Measurements from ENCODE around the gene UNK. TPM values are rescaled to one million over a fixed set of nuclear protein-coding genes. Genes with fewer than 3 reads are reported as not detected.

UNK gene
- total and polyA plus RNA-seq, 9 of the 15 experiments (the other 6 are each of a cell fraction or from before 2014, with no cell fraction given) = 12.8 to 38.6 (median 24.8) TPM

- TF ChIP-seq, protein P1, sequence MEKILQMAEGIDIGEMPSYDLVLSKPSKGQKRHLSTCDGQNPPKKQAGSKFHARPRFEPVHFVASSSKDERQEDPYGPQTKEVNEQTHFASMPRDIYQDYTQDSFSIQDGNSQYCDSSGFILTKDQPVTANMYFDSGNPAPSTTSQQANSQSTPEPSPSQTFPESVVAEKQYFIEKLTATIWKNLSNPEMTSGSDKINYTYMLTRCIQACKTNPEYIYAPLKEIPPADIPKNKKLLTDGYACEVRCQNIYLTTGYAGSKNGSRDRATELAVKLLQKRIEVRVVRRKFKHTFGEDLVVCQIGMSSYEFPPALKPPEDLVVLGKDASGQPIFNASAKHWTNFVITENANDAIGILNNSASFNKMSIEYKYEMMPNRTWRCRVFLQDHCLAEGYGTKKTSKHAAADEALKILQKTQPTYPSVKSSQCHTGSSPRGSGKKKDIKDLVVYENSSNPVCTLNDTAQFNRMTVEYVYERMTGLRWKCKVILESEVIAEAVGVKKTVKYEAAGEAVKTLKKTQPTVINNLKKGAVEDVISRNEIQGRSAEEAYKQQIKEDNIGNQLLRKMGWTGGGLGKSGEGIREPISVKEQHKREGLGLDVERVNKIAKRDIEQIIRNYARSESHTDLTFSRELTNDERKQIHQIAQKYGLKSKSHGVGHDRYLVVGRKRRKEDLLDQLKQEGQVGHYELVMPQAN (IDR thresholded peaks at IDR 0.05; ENCODE audit: borderline replicate concordance) = no peak
- TF ChIP-seq EP400 (IDR thresholded peaks at IDR 0.05) = no peak
- no peak for TF ChIP-seq HIVEP1 (CRISPR knock-in tag; IDR thresholded peaks at IDR 0.05)
- TF ChIP-seq SRSF1 (IDR thresholded peaks at IDR 0.05; ENCODE audit: low read depth, low read length) = no peak
- no peak for TF ChIP-seq LARP7 (IDR thresholded peaks at IDR 0.05)
- no peak for TF ChIP-seq EP300 (IDR thresholded peaks at IDR 0.05; ENCODE audit: low read length)
- TF ChIP-seq DEAF1 (CRISPR knock-in tag; IDR thresholded peaks at IDR 0.05) = no peak
- no peak for TF ChIP-seq RBM34 (IDR thresholded peaks at IDR 0.05; ENCODE audit: borderline replicate concordance, insufficient read depth, low read length)
- TF ChIP-seq HOXB6 (CRISPR knock-in tag; IDR thresholded peaks at IDR 0.05; ENCODE audit: borderline replicate concordance) = no peak
These were observed 27.7 kb downstream of the UNK start (continued) for GRCh38 chr17:75812096-75813013.
